MG63 (cell line): Measurements from ENCODE around the gene PRKN. TPM values are rescaled to one million over a fixed set of nuclear protein-coding genes. Genes with fewer than 3 reads are reported as not detected.

Experiments used
- DNase-seq: peaks from one replicate; pipeline ENCODE4 v3.0.0-alpha.2; 2020
- H3K27me3 ChIP-seq: fragments of 250-450 bp; sonication (Bioruptor Pico); 2 replicates; pipeline ENCODE4 v1.5.1; 2020; ENCODE audit warnings: mild to moderate bottlenecking, moderate library complexity
- H3K36me3 ChIP-seq: fragments of 250-450 bp; sonication (Bioruptor Pico); 2 replicates; pipeline ENCODE4 v1.5.1; 2020; ENCODE audit warnings: mild to moderate bottlenecking, moderate library complexity
- H3K4me3 ChIP-seq: fragments of 250-450 bp; sonication (Bioruptor Pico); 2 replicates; pipeline ENCODE4 v1.5.1; 2020; ENCODE audit warnings: mild to moderate bottlenecking, moderate library complexity
- H3K9me3 ChIP-seq: fragments of 250-450 bp; sonication (Bioruptor Pico); 2 replicates; pipeline ENCODE4 v1.5.1; 2020; ENCODE audit warnings: mild to moderate bottlenecking, moderate library complexity
- total RNA-seq: library from RNA; depleted of rRNA; stranded (reverse); fragments of >200 nt; shearing (Covaris generic); gene quantifications from 2 replicates; pipeline ENCODE4 v1.2.3, GENCODE V29; 2014; ENCODE audit warnings: low replicate concordance

The PRKN gene
- total RNA-seq, 1 experiment from 2014 or later: not detected

GRCh38 chr6:161749576-161749975 lies 978.0 kb downstream of the PRKN start:
- no peaks in the 10 kb centered on the region for H3K27me3 ChIP-seq
- no peaks in the 10 kb centered on the region for H3K9me3 ChIP-seq
- DNase-seq: no peak
- no peak overlapping the region for H3K4me3 ChIP-seq
- no peaks in the 10 kb centered on the region for H3K36me3 ChIP-seq

GRCh38 chr6:161748535-161749416 lies 978.8 kb downstream of the PRKN start:
- DNase-seq: peak; percentile 47
- peak overlapping the region; percentile 23 for H3K4me3 ChIP-seq
- H3K36me3 ChIP-seq: no peaks in the 10 kb centered on the region
- no peaks in the 10 kb centered on the region for H3K9me3 ChIP-seq
- no peaks in the 10 kb centered on the region for H3K27me3 ChIP-seq

- Histone ChIP-seq H3K36me3 (no peaks in the 10 kb centered on the region), H3K4me3 (no peak overlapping the region), H3K27me3 (no peaks in the 10 kb centered on the region), H3K9me3 (no peaks in the 10 kb centered on the region)
- DNase-seq: no peak
Measured at GRCh38 chr6:161747506-161747905, 980.1 kb downstream of the PRKN start.

DNA sequence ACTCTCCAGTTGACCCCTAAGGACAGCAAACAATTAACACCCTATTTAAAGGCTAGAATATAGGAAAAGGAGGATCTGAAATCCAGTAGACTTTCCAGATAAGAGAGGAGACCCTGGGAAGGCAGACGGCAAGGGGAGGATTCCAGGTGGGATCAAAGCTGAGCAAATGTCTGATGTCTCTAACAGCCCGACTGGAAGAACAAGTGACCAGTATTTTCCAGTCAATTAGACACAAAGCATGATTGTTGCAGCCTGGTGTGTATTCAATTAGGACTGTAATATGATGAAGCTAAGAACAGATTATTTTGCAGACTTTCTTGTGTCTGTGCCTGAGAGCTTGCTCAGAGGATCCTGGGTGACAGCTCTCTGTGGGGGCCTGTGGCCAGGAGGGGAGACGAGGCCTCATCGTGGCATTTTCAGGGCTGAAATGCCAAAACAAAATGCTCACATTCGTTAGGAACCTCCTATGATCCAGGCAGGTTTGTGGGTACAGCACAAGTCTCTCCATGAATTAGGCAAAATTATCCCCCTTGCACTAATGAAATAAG lies 981.9 kb downstream of the PRKN start:
- Histone ChIP-seq H3K27me3 (no peaks in the 10 kb centered on the region), H3K36me3 (no peaks in the 10 kb centered on the region), H3K4me3 (peak overlapping the region; percentile 28), H3K9me3 (no peaks in the 10 kb centered on the region)
- no peak for DNase-seq

- DNase-seq: no peak
- no peaks in the 10 kb centered on the region for H3K27me3 ChIP-seq
- H3K4me3 ChIP-seq: no peak overlapping the region
- H3K9me3 ChIP-seq: no peaks in the 10 kb centered on the region
- H3K36me3 ChIP-seq: no peaks in the 10 kb centered on the region
Measured at GRCh38 chr6:161745128-161745527, 982.4 kb downstream of the PRKN start.

DNA sequence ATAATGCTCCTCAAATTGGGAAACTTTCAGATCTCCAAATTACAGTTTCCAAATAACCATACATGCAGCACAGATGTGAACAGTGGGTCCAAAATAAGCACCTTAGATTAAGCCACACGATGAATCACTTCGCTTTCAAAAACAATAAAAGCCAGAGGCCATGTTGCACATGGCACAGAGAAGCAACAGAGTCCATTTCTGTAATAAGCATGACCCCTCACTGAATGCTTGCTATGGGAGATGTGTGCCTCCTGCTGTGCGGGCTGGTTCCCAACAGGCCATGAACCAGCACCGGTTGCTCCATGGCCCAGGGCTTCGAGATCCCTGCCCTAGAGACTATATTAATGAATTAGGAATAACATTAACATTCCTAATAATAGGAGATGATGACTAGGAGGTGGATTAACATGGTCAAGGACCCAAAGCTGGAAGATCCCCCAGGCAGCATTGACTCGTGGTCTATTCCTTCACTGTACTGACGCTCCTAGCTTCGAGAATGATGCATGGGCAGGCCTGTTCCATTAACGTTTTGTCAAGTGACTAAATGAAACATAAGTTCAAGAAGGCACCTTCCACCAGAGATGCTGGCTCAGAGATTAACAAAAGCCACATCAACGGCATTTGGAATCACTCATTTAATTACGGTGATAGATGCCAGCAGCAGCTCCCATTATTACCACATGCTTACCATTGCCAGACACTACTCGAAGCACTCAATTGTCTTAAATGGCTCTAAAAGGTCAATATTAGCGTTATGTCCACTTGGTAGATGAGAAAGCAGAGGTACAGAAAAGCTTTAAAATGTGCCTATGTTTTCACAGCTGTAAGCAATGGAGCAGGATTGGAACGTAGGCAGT lies 983.1 kb downstream of the PRKN start:
- Histone ChIP-seq H3K36me3 (no peaks in the 10 kb centered on the region), H3K4me3 (no peak overlapping the region), H3K27me3 (no peaks in the 10 kb centered on the region), H3K9me3 (no peaks in the 10 kb centered on the region)
- peak; percentile 58 for DNase-seq

- DNase-seq: no peak
- H3K9me3 ChIP-seq: no peaks in the 10 kb centered on the region
- H3K27me3 ChIP-seq: no peaks in the 10 kb centered on the region
- no peak overlapping the region for H3K4me3 ChIP-seq
- no peaks in the 10 kb centered on the region for H3K36me3 ChIP-seq
Measured at GRCh38 chr6:161743509-161744178, 983.9 kb downstream of the PRKN start.

DNA sequence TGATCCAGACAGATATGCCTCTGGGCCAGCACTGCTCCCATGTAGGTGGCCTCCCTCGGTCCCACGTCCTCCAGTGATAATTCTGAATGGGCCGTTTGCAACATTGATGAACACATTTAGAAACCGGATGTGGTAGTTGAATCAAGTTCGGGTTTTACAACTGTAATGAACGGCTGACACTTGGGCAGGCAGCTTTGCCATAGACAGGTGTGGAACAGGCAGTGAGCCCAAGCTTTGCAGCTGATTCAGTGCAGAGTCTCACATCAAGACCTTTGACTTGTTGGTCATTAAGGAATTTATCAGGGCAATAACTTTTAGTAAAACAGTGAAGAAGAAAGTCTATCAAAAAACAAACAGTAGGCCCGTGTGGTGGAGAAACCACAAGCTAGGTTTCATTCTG lies 987.1 kb downstream of the PRKN start:
- H3K4me3 ChIP-seq: no peak overlapping the region
- no peaks in the 10 kb centered on the region for H3K9me3 ChIP-seq
- H3K36me3 ChIP-seq: no peaks in the 10 kb centered on the region
- DNase-seq: no peak
- H3K27me3 ChIP-seq: no peaks in the 10 kb centered on the region

DNA sequence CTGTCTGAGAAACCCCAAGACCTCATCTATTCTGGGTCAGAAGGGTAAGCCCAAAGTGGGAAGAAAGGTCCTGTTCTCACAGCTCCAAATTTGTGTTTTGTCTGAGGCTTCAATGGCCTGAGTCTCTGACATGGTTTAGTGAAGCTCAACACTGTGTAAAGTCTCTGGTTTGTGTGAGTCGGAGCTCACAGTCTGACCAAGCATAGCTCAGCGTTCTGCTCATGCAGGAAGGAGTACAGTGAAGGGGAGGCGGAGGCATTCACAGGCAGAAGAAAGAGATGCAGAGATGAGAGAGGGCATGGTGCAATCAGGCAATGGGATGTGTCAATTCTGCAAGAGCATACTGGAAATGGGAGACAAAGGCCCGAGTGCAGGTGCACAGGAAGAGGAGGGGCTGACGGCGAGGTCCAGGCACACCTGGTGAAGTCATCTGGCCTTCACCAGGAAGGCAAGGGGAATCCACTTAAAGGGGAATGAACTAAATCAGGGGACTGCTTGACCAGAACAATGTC lies 990.7 kb downstream of the PRKN start:
- H3K36me3 ChIP-seq: no peaks in the 10 kb centered on the region
- H3K4me3 ChIP-seq: no peak overlapping the region
- DNase-seq: no peak
- H3K9me3 ChIP-seq: no peaks in the 10 kb centered on the region
- H3K27me3 ChIP-seq: no peaks in the 10 kb centered on the region

DNA sequence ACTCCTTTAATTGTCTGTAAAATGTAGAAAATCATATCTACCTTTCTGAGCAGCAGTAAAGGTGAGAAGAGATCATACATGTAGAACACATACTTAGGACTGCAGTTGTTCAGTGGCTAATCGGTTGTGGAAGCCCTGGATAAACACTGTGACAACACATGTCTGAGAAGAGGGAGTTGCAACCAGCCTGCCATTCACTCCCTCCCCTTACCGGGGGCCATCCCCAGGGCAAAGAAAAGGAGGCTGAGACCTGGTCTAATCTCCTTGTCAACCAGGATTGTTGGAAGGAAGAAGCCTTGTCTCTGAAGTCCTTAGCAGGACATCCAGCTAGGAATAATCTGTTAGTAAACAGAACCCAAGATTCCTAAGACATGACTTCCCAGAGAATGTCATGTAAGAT lies 991.2 kb downstream of the PRKN start:
- H3K4me3 ChIP-seq: no peak overlapping the region
- H3K9me3 ChIP-seq: no peaks in the 10 kb centered on the region
- H3K27me3 ChIP-seq: no peaks in the 10 kb centered on the region
- DNase-seq: no peak
- no peaks in the 10 kb centered on the region for H3K36me3 ChIP-seq

DNA sequence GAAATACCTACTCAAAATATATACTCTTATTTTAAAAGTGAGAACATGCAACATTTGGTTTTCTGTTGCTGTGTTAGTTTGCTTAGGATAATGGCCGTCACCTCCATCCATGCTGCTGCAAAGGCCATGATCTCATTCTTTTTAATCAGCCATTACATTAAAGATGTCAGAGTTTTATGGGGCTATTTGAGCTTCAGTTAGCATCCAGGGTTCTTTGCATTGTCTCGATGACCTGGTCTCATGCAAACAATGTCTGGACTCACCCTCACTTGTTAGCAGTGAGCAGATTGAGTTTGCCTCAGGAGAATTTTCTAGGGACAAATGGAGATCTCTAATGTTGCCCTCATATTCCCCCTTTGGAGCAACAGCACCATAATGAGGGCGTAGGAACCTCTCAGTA lies 995.0 kb downstream of the PRKN start:
- Histone ChIP-seq H3K4me3 (no peak overlapping the region), H3K9me3 (no peaks in the 10 kb centered on the region), H3K27me3 (no peaks in the 10 kb centered on the region), H3K36me3 (no peaks in the 10 kb centered on the region)
- DNase-seq: no peak

DNA sequence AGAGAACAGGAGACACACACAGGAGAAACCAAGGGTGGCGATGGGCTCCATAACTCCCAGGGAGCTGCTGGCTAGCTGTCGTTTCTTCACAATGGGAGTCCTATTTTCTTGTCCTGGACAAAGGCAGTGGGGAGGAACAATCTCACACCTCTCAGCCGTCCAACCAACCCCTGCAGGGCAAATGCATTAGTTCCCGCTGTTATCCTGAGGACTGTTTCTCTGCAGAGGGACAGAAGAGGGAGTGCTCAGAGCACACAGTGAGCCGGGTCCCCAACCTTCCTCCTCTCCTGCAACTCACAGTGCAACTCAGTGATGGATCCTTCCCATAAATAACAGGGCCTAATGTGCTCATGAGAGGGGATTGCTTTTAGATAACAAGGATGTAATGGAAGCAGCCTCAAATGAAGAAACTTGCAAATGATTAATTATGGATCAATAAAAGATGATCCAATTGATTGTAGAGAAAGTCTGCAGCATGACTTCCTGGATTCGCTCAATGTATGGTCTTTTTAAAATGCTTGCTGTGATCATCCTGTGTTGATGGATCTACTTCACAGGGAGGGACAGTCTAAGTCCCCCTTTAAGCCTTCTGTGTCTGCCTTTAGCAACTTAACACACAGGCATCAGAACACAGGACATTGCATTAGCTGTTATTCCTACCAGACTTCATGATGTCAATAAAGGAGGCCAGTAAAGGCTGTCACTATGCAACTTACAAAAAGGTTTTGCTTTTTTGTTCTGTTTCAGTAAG lies 1000.3 kb downstream of the PRKN start:
- Histone ChIP-seq H3K27me3 (no peaks in the 10 kb centered on the region), H3K9me3 (no peaks in the 10 kb centered on the region), H3K4me3 (no peak overlapping the region), H3K36me3 (no peaks in the 10 kb centered on the region)
- DNase-seq: no peak

DNA sequence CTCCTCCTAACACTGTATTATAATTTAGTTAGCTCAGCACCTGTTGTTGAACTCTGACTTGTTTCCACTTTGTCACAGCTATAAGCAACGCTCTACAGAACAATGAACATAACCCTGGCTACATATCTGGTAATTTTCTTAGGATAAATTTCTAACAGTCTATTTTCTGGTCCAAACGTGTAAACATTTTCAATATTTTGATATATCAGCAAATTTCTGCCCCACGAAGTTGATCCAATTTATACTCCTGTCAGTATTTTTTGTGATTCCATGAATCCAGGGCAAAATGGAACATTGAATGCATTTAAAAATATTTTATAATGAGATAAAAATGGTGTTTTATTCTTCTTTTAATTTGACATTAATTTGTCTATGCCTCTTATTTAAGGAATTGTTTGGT lies 1005.2 kb downstream of the PRKN start:
- no peaks in the 10 kb centered on the region for H3K27me3 ChIP-seq
- H3K9me3 ChIP-seq: no peaks in the 10 kb centered on the region
- no peak for DNase-seq
- no peaks in the 10 kb centered on the region for H3K36me3 ChIP-seq
- H3K4me3 ChIP-seq: no peak overlapping the region

DNA sequence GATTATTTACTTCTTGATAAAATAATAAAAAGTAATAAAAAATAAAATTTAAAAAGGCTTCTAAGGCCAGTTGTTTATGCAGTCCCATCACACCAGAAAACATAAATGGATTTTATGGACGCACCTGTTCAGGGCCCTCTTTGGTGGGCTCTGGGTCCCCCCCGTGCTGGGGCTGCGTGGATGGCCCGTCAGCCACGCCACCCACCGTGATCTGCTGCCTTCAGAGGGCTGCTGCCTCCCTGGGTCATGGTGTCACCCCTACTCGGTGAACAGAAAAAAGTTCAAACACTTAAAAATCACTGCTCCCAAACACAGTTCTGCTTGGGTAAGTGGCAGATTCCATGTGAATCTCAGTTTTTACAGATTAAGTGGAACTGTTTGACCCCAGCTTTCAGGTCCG lies 1006.1 kb downstream of the PRKN start:
- no peaks in the 10 kb centered on the region for H3K36me3 ChIP-seq
- H3K4me3 ChIP-seq: no peak overlapping the region
- H3K27me3 ChIP-seq: no peaks in the 10 kb centered on the region
- DNase-seq: no peak
- H3K9me3 ChIP-seq: no peaks in the 10 kb centered on the region

- DNase-seq: no peak
- no peaks in the 10 kb centered on the region for H3K27me3 ChIP-seq
- H3K36me3 ChIP-seq: no peaks in the 10 kb centered on the region
- H3K4me3 ChIP-seq: no peak overlapping the region
- no peaks in the 10 kb centered on the region for H3K9me3 ChIP-seq
Measured at GRCh38 chr6:161716176-161716575, 1011.4 kb downstream of the PRKN start.

DNA sequence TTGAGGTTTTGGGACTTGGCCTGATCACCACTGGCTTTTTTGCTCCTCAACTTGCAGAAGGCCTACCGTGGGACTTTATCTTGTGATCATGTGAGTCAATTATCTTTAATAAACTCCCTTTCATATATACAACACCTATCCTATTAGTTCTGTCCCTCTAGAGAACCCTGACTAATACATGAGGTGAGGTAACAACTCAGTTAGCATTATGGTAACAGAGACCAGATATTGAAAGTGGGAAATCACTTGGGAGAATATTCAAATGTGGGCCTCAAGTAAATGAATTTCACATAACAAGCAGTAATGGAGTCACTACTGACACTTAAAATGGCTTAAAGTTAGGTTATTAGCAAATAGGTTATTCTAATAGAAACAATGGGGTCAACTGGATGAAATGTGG lies 1015.6 kb downstream of the PRKN start:
- Histone ChIP-seq H3K4me3 (no peak overlapping the region), H3K36me3 (no peaks in the 10 kb centered on the region), H3K9me3 (no peaks in the 10 kb centered on the region), H3K27me3 (no peaks in the 10 kb centered on the region)
- no peak for DNase-seq
